NCI-H526 treated with DMSO at 0.1 percent for 48 hours (cell line): ENCODE measurements around the gene FGF12.
"Not testable (repeated sequence)": the region's sequence is repeated elsewhere in the genome, so short reads cannot be mapped to it uniquely, and the experiment has no call there.

Experiments
- DNase-seq: peaks from one replicate; lab custom pipeline; 2025; lab: John Stamatoyannopoulos, UW

The FGF12 gene

DNA sequence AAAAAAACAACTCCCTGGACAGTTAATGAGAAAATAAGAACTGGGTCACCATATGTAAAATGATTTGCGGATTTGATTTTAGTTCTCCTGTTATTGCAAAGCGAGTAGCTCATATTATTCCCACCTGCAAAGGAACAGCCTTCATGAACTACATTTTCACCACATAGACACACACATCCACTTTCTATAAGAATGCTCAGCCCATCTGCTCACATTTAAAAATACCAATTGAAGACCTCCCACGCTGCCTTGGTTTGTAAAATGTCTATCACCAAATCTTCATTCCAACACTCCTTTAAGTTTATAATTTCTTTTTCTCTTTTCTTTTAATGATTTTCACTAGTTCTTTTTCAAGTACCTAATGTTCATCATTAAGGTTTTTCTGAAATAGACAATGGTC is 148.6 kb downstream of the FGF12 start:
- DNase-seq: no peak

DNA sequence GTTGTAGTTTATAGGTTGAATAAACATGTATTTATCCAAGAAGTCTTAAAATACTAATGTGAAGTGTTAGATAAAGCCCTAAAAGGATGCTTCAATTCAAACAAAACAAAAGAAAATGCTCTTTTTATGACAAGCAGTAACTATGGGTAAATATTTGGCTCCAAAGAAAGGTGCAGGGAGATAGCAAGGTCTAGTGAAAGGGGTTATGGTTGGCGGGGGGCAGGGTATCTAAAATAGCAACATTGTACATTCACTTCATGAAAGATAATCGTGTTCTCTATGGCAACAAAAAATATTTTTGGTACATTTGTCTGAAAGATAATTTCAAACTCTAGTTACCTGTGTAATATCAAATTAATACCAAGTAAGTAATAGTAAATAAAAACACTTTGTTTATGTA is 149.5 kb downstream of the FGF12 start:
- no peak for DNase-seq

DNA sequence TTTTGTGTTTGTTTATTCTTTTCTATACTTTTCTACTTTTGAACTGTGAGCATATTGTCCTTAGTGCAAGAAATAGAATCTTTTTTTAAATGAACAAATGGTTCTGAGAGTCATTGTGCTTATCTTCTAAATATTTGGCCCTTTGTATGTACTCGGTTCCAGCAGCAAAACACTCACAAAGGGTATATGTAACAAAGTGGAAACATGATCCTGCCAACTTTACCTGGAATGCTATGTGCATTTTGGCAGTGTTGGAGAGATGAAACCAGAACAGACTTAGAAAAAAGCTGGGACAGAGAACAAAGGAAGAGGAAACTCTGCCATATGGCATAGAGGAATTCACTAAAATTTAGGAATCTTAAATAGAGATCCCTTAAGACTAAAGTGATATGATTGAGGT is 150.1 kb downstream of the FGF12 start:
- no peak for DNase-seq

DNA sequence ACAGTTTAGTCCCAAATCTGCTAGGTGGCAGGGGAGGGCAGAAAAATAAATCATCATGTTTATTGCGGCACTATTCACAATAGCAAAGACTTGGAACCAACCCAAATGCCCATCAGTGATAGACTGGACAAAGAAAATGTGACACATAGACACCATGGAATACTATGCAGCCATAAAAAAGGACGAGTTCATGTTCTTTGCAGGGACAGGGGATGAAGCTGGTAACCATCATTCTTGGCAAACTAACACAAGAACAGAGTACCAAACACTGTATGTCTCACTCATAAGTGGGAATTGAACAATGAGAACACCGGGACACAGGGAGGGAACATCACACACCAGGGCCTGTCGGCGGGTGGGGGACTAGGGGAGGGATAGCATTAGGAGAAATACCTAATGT is 150.6 kb downstream of the FGF12 start:
- DNase-seq: not testable (repeated sequence)

GRCh38 chr3:192575879-192576506 is 151.3 kb downstream of the FGF12 start:
- DNase-seq: no peak

DNA sequence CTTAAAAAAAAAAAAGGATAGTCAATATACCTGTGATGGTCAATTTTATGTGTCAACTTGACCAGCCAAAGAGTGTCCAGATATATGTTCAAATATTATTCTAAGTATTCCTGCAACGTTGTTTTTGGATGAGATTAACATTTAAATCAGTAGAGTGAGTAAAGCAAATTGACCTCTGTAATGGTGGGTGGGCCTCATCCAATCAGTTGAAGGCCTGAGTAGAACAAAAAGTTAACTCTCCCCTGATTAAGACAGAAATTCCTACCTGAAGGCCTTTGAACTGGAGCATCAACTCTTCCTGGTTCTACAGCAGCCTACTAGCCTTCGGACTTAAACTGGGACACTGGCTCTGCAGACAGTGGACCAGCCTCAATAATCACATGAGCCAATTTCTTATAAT is 154.1 kb downstream of the FGF12 start:
- DNase-seq: no peak

DNA sequence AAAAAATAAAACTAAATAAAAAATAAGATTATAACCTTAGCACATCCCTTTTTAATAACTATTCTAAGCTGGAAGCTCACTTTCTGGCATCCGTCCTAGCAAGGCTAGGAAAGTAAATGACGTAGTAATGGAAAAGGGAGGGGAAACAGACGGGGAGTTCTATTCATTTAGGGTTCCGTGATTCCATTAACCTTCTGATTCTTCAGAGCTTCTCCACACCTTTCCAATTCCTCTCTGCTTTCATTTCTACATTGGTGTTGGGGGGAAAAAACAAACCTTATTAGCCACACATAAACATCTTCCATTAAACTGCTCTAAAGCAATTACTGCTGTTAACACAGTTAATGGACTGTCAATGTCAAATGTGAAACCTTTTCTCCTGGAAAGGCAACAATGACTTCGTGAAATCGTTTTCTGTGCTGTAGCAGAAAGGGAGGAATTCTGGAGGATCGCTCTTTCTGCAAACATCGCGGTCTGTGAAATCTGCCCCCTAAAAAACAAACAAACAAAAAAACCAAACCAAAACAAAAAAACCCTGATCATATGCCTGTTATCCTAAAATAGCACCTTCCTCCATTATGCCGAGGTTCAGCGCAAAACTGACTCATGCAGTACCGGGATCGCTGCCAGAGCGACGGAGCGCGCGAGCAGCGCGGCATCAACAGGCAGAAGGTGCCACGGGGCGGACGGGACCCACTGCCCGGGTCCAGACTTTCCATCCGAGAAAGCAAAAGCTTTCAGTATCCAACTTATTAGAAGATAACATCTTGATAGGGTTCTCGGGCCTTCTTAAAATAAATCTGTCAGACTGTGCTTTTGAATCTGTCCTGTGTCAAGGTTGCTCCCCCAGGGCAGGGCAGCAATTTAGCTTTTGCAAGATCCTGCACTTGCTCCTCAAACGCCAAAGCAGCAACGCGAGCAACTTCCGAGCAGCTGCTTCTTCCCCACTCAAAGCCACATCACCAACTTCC is 156.2 kb downstream of the FGF12 start:
- peak; percentile 68 for DNase-seq

DNA sequence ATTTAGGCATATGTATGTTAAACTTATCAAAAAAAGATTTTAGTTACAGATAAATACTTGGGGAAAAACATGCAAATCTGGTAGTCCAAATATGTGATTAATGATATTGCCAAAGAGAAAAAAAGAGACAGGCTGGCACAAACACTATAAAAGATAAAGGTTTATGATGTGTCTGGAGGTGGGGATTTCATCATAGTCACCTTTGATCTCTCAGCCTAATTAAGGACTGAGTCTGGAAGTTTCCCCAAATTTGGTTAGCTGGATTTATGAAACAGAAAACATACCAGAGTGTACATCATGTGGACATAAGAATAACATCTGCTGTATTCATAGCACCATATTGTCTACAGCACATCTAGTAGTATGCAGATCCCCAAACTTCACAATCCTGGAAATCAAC is 157.0 kb downstream of the FGF12 start:
- no peak for DNase-seq

DNA sequence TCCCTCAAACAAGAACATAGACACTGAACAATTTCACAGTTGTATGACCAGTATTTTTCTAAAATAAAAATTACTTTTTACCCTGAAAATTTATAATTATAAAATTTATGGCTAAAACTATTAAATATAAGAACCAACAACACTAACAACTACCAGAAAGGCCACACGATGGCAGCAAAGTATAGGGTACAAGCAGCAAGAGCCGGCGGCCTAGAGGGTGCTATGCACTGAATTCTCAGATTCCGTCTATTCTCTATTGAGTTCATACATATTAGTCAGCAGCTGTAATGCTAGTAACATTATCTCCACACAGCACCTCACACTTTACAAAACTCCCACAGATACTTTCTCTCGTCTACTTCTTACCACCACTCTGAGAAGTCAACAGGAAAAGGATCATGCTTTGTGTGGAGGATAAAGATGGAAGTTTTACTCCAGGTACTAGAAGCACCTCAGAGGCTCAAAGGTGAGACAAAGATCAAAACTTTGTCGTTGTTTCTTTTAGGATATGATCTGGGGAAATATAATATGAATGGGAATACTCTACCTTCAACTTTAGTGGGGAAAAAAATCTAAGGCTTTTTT is 160.5 kb downstream of the FGF12 start:
- peak; percentile 68 for DNase-seq

- DNase-seq: no peak
These were observed 162.7 kb downstream of the FGF12 start for GRCh38 chr3:192564611-192565010.

DNA sequence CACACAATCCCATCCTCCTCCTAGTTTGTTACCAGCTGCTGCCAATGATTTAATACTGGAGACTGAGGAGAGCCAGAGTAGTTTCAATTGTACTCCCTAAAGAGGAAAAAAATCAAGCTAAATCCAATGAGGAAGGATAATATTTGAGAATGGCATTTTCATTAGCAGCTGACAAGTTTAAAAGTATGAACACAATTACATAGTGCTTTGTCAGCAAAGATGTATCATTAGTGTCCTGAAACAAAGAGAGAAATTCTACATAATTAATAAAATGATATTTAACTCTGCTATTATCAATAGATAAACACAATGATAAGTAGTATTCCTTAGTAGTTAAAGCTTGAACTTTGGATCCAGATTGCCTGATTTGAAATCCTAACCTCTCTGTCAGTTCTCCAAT is 163.9 kb downstream of the FGF12 start:
- DNase-seq: no peak

DNA sequence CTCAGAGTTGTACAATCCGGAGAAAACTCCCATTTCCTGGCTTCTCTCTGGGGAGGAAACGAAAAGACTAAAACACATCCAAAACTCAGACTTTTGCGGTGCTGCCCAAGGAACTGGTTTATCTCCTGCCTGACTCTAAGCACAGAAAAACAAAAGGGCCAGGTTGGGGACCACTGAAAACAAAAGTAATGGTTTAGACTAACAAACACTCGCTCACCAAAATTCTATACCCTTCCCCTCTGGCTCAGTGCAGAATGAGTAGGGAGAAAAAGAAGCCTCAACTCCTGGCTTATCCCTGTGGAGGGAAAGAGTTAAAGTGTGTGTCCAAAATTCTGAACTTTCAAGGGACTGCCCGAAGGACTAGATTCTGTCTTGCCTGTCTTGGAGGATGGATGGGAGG is 173.6 kb downstream of the FGF12 start:
- DNase-seq: no peak

GRCh38 chr3:192550356-192550755 is 177.0 kb downstream of the FGF12 start:
- DNase-seq: no peak

DNA sequence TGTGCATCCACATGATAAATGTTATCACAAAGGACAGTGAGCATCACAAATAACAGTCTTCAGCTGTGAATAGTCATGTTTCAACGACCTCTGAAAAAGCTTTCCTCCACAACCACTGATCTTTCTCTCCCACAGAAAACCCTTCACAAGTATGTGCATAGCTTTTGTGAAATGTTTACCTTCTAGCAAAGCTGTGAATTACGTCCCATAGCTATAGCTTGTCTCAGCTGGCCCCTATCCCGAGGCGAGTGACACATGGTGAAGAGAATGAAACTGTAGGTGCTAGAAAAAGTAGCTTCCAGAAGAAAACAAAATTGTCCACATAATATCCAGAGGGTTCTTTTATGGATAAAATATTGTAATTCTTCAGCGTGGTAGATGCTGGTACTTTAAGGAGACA is 182.0 kb downstream of the FGF12 start:
- DNase-seq: no peak

DNA sequence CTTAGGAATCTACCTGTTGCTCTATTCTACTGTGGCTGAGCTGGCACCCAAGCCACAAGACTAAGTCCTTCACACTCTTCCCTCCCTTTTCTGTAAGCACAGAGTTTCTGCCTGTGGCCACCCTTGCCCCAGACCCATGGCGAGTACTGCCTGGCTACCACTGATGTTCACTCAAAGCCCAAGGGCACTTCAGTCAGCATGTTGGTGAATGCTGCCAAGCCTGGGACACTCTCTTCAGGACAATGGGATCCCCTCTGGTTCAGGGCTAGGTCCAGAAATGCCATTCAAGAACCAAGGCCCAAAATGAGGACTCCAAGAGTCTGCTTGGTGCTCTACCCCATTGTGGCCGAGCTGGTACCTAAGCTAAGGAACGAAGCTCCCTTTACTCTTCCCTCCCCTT is 184.2 kb downstream of the FGF12 start:
- DNase-seq: no peak

DNA sequence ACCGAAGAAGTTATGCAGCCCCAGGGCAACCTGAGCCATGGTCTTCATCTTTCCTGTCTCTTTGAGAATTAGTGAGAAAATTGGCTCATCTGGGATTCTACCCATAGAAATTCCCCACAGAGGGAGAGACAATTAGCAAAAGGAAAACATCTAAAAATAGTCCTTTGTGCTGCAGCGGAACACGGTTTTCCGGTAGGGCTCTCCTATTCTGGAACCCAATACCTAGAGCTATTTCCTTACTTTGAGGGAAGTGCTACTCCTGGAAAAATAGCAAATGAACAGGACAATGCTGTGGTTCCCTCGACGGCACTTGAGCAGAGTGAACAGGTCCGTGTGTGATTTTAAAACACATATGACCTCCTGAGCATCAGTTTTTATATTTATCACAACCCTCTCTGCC is 210.5 kb downstream of the FGF12 start:
- no peak for DNase-seq

DNA sequence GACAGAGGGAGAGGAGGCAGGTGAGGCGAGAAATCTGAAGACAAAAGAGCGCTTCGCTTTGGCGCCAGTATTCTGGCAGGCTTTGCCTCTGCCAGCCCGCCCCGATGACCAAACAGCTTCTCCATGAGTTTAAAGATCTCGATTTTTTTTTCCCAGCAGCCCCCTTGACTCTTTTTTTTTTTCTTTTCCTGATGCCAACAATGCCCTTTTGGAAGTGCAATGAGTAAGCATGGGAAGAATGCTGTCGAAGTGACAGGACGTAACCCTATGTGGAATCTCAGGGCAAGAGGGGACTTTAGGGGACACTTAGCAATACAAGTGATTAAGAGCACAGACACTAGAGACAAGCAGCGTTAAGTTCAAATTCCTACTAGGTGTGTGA is 211.7 kb downstream of the FGF12 start:
- no peak for DNase-seq

DNA sequence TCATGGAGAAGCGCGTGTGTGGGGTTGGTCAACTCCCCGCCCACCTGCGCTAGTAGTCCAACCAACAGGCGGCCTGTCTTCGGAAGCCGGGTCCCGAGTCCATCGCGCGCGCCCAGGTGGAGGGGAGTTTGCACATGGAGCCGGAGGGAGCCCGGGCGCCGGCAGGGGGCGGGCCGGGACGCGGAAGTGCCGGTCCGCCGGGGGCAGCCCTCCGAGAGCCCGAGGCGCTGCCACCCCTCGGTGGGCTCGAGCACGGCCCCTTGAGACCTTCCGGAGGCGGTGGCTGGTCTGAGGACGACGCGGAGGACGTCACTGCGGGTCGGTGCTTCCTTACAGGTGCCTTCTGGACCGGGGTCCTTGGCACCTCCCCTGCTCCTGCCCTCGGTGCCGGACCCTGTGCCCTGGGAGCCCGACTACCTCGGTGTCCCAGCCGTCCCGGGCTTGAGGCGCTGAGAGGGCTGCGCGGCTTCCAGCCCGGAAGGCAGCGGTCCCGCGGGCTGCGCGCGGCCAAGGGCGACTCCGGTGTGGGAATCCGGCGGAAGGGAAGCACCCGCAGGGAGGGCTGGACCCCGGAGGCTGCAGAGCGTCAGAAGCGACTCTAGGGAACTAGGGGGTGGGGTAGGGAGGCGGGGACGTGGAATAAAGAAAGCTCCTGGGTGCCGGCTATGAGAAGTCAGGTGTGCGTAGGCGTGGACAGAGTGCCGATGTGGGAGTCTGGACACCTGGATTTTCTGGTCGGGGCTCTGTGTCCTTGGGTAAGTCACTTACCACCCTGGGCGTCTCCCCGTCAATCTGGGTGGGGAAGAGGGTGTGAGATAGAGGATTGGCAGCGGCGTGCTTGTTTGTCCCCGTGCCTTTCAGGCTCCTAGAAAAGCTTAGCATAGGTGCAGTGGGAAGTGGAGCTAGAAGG is 212.3 kb downstream of the FGF12 start:
- DNase-seq: peak; percentile 86

DNA sequence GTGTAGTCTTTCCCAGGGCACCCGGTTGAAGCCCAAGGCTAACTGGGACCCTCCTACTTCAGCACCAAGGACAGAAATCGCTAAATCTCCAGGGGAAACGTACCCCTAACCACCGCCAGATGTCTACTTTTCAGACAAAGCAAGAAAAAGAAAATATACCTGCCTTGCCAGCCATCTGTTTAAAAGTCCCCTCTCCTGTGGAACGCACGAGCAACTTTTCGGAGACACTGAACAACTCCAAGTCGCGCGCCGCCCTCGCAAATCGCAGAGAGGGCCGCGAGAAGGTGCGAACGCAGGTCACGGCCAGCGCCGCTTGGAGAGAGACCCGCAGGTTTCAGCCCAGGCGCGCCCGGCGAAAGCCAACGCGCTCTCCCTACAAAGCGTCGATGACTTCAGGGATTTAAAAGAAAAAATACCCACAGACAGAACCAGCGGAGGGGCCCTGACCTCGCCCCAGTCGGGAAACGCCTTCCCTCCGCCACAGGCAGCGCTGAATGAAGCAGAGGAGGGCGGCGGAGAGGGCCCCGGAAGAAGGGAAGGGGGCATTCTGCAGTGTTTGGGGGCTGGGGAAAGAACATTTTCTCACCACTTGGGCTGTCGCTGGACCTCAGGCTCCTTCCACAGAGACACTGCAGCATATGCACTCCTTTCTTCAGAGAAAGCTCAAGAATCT is 213.1 kb downstream of the FGF12 start:
- DNase-seq: peak; percentile 61

- no peak for DNase-seq
These were observed 221.6 kb downstream of the FGF12 start for GRCh38 chr3:192505731-192506130.

DNA sequence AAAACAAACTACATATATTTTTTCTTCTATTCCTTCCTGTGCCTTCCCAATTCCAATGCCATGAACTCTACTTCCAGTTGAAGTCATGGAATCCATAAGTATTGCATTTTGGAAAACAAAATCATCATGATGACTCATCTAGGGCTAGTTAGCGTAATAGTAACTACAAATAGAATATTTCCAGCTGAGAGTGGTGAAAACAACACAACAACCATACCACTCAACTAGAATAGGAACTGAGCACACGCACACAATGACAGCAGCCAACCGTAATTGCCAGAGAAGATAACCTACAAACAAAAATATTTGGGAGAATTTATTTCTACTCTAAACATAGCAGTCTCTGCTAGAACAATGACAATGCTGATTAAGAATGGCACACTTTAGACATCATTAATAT is 225.9 kb downstream of the FGF12 start:
- no peak for DNase-seq
